ENCODE data around the gene TENM3.

Gene TENM3

GRCh38 chr4:182695009-182695408, 451.8 kb downstream of the TENM3 start:
- DNase-seq (ENCODE audit: low spot score), result no peak

GRCh38 chr4:182695842-182696241, 452.6 kb downstream of the TENM3 start:
- no peak for DNase-seq (ENCODE audit: low spot score)

- DNase-seq (ENCODE audit: low spot score), result no peak
These were observed 453.9 kb downstream of the TENM3 start for GRCh38 chr4:182697094-182697493.

- DNase-seq (ENCODE audit: low spot score), result no peak
These were observed 455.0 kb downstream of the TENM3 start for GRCh38 chr4:182698212-182698611.

GRCh38 chr4:182699201-182699600, 456.0 kb downstream of the TENM3 start:
- DNase-seq (ENCODE audit: low spot score), result no peak

- DNase-seq (ENCODE audit: low spot score), result no peak
These were observed 456.6 kb downstream of the TENM3 start for GRCh38 chr4:182699795-182700194.

- DNase-seq (ENCODE audit: low spot score), result no peak
These were observed 457.4 kb downstream of the TENM3 start for GRCh38 chr4:182700362-182701160.

- no peak for DNase-seq (ENCODE audit: low spot score)
These were observed 460.9 kb downstream of the TENM3 start for GRCh38 chr4:182704077-182704476.

- DNase-seq (ENCODE audit: low spot score), result no peak
These were observed 461.7 kb downstream of the TENM3 start for GRCh38 chr4:182704948-182705347.

GRCh38 chr4:182705389-182705788, 462.2 kb downstream of the TENM3 start:
- no peak for DNase-seq (ENCODE audit: low spot score)

GRCh38 chr4:182711211-182711610, 468.0 kb downstream of the TENM3 start:
- DNase-seq (ENCODE audit: low spot score), result peak; percentile 10

- DNase-seq (ENCODE audit: low spot score), result no peak
These were observed 472.3 kb downstream of the TENM3 start for GRCh38 chr4:182715548-182715947.

GRCh38 chr4:182716192-182716591, 473.0 kb downstream of the TENM3 start:
- no peak for DNase-seq (ENCODE audit: low spot score)

GRCh38 chr4:182717788-182718583, 474.8 kb downstream of the TENM3 start:
- no peak for DNase-seq (ENCODE audit: low spot score)

- peak; percentile 21 for DNase-seq (ENCODE audit: low spot score)
These were observed 481.2 kb downstream of the TENM3 start for GRCh38 chr4:182724414-182724813.

GRCh38 chr4:182729516-182729915, 486.3 kb downstream of the TENM3 start:
- no peak for DNase-seq (ENCODE audit: low spot score)

- no peak for DNase-seq (ENCODE audit: low spot score)
These were observed 487.6 kb downstream of the TENM3 start for GRCh38 chr4:182730791-182731190.

- DNase-seq (ENCODE audit: low spot score), result no peak
These were observed 493.0 kb downstream of the TENM3 start for GRCh38 chr4:182736207-182736606.

GRCh38 chr4:182738283-182739047, 495.3 kb downstream of the TENM3 start:
- no peak for DNase-seq (ENCODE audit: low spot score)

- DNase-seq (ENCODE audit: low spot score), result no peak
These were observed 497.1 kb downstream of the TENM3 start for GRCh38 chr4:182740256-182740655.

- no peak for DNase-seq (ENCODE audit: low spot score)
These were observed 497.9 kb downstream of the TENM3 start for GRCh38 chr4:182741054-182741453.

- no peak for DNase-seq (ENCODE audit: low spot score)
These were observed 498.7 kb downstream of the TENM3 start for GRCh38 chr4:182741914-182742313.

- DNase-seq (ENCODE audit: low spot score), result no peak
These were observed 500.6 kb downstream of the TENM3 start for GRCh38 chr4:182743815-182744214.

All from AG20443 (cell line).